Stomach (tissue), 9 donors: ENCODE measurements around the gene TBC1D16. TPM values are rescaled to one million over a fixed set of nuclear protein-coding genes. Genes with fewer than 3 reads are reported as not detected.

Source experiments
- DNase-seq, 2 donors: peaks; one replicate each; pipeline versions ENCODE4 v3.0.0 to v3.0.0-alpha.2; 2013 to 2019
- H3K27ac ChIP-seq, 5 donors: fragments of 200-600 bp in 4 of 5; sonication (generic) in 4 of 5; one replicate each; pipeline ENCODE4 v1.5.1; 2013 to 2019; ENCODE audit warnings: mild to moderate bottlenecking in 1 of 5, moderate library complexity in 1 of 5
- H3K27me3 ChIP-seq, 3 donors: fragments of 200-600 bp; sonication (generic); one replicate each; pipeline ENCODE4 v1.5.1; 2017 to 2019; ENCODE audit warnings: mixed run types in 1 of 3
- H3K36me3 ChIP-seq, 4 donors: fragments of 200-600 bp; sonication (generic); 1 replicate in 3 of 4; 2 replicates in 1 of 4; pipeline ENCODE4 v1.5.1; 2016 to 2019
- H3K4me1 ChIP-seq, 4 donors: fragments of 200-600 bp; sonication (generic); one replicate each; pipeline ENCODE4 v1.5.1; 2016 to 2019
- H3K4me3 ChIP-seq, 4 donors: fragments of 200-600 bp; sonication (generic) in 3 of 4; one replicate each; pipeline ENCODE4 v1.5.1; 2016 to 2019; ENCODE audit warnings: mild to moderate bottlenecking in 1 of 4
- H3K9me3 ChIP-seq, 4 donors: fragments of 200-600 bp; sonication (generic); one replicate each; pipeline ENCODE4 v1.5.1; 2016 to 2019
- EP300 ChIP-seq: sonication (generic); formaldehyde crosslinking; IDR thresholded peaks from one replicate; pipeline ENCODE4 v1.6.1; 2017; ENCODE audit warnings: antibody characterized with exemption
- POLR2A ChIP-seq, 4 donors: fragments of 450-650 bp; IDR thresholded peaks; one replicate each; pipeline ENCODE4 v1.6.1; 2016; ENCODE audit warnings: antibody characterized with exemption in 4 of 4, control low read depth in 2 of 4, mild to moderate bottlenecking in 1 of 4, moderate library complexity in 1 of 4
- POLR2AphosphoS5 ChIP-seq, 3 donors: sonication (generic); formaldehyde crosslinking; IDR thresholded peaks; one replicate each; pipeline ENCODE4 v1.6.1; 2016; ENCODE audit warnings: antibody characterized with exemption in 3 of 3
- WGBS, 5 donors: extraction: QIAGEN DNeasy Blood & Tissue Kit in 3 of 5; methylation state at CpG; one replicate each; pipeline versions ENCODE4 v1.1.5 to v1.1.7; 2013 to 2018; 5-methylcytosine and 5-hydroxymethylcytosine counted together
- intact Hi-C: fragments of 100-400 bp; cut with DNase I; formaldehyde crosslinking; loops from one replicate; pipeline ENCODE4 v1.15.1; 2023; ENCODE audit warnings: low total_unique reads
- polyA plus RNA-seq, 3 donors: library from polyadenylated mRNA; stranded (reverse); fragments of 200-250 nt; gene quantifications; one replicate each; pipeline ENCODE4 v1.2.3, GENCODE V29; 2013
- total RNA-seq, 5 donors: library from RNA; depleted of rRNA; stranded (reverse); fragments of >200 nt; gene quantifications; one replicate each; pipeline versions ENCODE4 v1.1.0 to v1.2.3, GENCODE V29; 2014 to 2016
- TF ChIP-seq, protein P1 (sequence below), 7 experiments: fragments of 450-650 bp in 4 of 7; fragments of 200-600 bp in 3 of 7; sonication (generic) in 3 of 7; IDR thresholded peaks; one replicate each; pipeline ENCODE4 v1.5.1; 2016 to 2019; ENCODE audit warnings: antibody characterized with exemption in 7 of 7, control low read depth in 2 of 7, mild to moderate bottlenecking in 1 of 7
- donor health status: healthy with polysubstance abuse.
- donor health status: Bipolar disorder and iron deficiency.
- donor health status: healthy.

TBC1D16 gene
- total and polyA plus RNA-seq, 8 donors, result 3.0 to 22.2 (median 16.8) TPM

DNA sequence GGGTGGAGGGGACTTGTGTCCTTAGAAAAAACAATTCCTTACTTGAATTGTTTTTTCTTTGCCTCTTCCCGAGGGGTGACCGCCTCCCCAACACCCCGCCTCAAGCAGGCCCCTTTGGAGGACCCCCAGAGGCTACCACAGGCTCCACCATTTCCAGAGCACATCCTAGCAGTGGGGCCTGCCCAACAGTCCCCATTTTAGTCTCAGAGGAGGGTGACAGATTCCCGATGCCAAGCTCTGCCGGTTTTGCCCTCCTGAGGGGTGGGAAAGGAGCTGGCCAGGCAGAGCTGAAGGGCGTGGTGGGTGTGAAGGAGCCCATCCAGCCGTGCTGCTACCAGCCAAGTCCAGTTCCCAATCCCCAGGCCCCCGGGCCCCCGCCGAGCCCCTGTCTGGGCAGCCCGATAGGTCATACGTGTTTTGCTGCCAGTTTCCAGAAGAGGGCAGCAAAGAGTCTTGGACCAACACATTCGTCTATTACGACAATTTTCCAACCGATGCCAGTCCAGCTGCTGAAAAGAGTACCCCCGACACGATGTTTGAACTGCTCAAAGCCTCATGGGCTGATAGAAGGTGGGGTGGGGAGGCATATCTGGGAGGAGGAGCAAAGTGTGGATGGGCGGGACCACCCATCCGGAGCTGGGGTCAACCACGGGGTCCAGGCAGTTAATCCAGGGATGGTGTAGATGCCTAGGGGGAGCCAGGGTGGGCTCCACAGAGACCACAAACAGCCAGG is 46.9 kb upstream of the TBC1D16 start:
- H3K9me3 ChIP-seq, result no peaks in the 10 kb centered on the region
- peak overlapping the region in 2 of 4 donors; percentile 5 to 7 for H3K4me3 ChIP-seq
- WGBS, 5 donors, result 25 to 38% (median 28%) methylated on average over 15 to 20 of the region's 20 CpGs

DNA sequence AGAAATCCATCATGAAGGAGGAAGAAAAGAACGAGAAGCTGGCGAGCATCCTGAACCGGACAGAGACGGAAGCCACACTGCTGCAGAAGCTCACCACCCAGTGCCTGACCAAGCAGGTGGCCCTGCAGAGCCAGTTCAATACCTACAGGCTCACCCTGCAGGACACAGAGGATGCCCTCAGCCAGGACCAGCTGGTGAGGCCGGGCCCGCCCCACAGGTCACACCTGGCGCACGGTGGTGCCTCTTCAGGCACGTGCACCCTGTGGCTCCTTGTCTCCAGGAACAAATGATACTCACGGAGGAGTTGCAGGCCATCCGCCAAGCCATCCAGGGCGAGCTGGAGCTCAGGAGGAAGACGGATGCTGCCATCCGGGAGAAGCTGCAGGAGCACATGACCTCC is 45.9 kb upstream of the TBC1D16 start:
- TF ChIP-seq, protein P1, sequence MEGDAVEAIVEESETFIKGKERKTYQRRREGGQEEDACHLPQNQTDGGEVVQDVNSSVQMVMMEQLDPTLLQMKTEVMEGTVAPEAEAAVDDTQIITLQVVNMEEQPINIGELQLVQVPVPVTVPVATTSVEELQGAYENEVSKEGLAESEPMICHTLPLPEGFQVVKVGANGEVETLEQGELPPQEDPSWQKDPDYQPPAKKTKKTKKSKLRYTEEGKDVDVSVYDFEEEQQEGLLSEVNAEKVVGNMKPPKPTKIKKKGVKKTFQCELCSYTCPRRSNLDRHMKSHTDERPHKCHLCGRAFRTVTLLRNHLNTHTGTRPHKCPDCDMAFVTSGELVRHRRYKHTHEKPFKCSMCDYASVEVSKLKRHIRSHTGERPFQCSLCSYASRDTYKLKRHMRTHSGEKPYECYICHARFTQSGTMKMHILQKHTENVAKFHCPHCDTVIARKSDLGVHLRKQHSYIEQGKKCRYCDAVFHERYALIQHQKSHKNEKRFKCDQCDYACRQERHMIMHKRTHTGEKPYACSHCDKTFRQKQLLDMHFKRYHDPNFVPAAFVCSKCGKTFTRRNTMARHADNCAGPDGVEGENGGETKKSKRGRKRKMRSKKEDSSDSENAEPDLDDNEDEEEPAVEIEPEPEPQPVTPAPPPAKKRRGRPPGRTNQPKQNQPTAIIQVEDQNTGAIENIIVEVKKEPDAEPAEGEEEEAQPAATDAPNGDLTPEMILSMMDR (IDR thresholded peaks at IDR 0.05), result no peak
- TF ChIP-seq POLR2AphosphoS5 (IDR thresholded peaks at IDR 0.05), result no peak
- TF ChIP-seq EP300, result no peak
- TF ChIP-seq POLR2A (IDR thresholded peaks at IDR 0.05), result no peak
- peaks cover 0 to 4% (median 0%) of the 10 kb centered on the region in 4 donors for H3K36me3 ChIP-seq
- intact Hi-C loops, result no loop called here
- WGBS, 5 donors, result 84 to 96% (median 89%) methylated on average over 4 to 14 of the region's 14 CpGs
- no peak overlapping the region for H3K4me3 ChIP-seq
- no peak overlapping the region for H3K27ac ChIP-seq
- DNase-seq, result no peak
- H3K4me1 ChIP-seq, result peaks cover 0 to 10% (median 8%) of the 10 kb centered on the region in 4 donors
- no peaks in the 10 kb centered on the region for H3K27me3 ChIP-seq
- H3K9me3 ChIP-seq, result no peaks in the 10 kb centered on the region

More for the DNA sequence above, 46.9 kb upstream of the TBC1D16 start:
- peak; percentile 70 to 90 for DNase-seq
- TF ChIP-seq EP300, result no peak
- TF ChIP-seq, protein P1 (IDR thresholded peaks at IDR 0.05), result peak in 4 of 7 experiments; percentile 58 to 77 (median 70)
- H3K27me3 ChIP-seq, result no peaks in the 10 kb centered on the region
- peak overlapping the region in 1 of 5 donors; percentile 54 for H3K27ac ChIP-seq
- H3K36me3 ChIP-seq, result peaks cover 0 to 4% (median 0%) of the 10 kb centered on the region in 4 donors
- intact Hi-C loops, result no loop called here
- H3K4me1 ChIP-seq, result peaks cover 0 to 10% (median 8%) of the 10 kb centered on the region in 4 donors

DNA sequence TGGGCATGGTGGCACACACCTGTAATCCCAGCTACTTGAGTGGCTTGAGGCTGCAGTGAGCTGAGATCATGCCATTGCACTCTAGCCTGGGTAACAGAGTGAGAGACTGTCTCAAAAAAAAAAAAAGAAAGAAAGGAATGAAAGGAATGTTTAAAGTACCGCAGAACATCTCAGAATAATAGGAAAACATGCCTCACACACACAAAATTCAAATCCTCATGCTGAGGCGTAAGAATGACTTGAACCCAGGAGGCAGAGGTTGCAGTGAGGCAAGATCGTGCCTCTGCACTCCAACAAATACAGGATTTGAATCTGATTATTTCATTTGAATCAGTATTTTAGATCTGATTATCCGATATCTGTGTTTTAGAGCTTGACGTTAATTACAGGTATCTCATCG is 44.4 kb upstream of the TBC1D16 start:
- Histone ChIP-seq H3K4me1 (peaks cover 0 to 10% (median 8%) of the 10 kb centered on the region in 4 donors), H3K4me3 (no peak overlapping the region), H3K9me3 (no peaks in the 10 kb centered on the region), H3K36me3 (peaks cover 0 to 4% (median 0%) of the 10 kb centered on the region in 4 donors), H3K27ac (no peak overlapping the region), H3K27me3 (no peaks in the 10 kb centered on the region)
- no peak for DNase-seq
- 86 to 92% (median 89%) methylated on average over 6 of the region's 6 CpGs for WGBS, 5 donors
- TF ChIP-seq POLR2A (IDR thresholded peaks at IDR 0.05), result no peak
- TF ChIP-seq EP300, result no peak
- TF ChIP-seq POLR2AphosphoS5 (IDR thresholded peaks at IDR 0.05), result no peak
- TF ChIP-seq, protein P1 (IDR thresholded peaks at IDR 0.05), result no peak
- intact Hi-C loops, result no loop called here

DNA sequence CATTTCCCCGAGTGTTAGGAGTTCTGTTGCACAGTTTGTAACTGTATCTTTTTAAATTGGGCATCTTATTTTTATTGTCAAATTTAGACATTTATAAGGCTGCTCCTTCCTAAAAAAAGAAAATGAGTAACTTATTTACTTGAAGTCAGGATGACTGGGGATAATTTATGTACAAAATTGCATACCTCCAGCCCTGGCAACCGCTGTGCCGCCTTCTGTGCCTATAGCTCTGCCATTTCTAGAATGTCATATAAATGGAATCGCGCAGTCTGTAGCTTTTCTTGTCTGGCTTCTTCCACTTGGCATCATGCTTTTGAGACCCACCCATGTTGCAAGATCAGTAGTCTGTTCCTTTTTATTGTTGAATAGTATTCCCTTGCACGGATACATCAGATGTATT is 36.7 kb upstream of the TBC1D16 start:
- WGBS, 5 donors, result 88 to 96% (median 93%) methylated on average over 6 of the region's 6 CpGs
- no peak for DNase-seq
- Histone ChIP-seq H3K4me1 (peaks cover 37 to 43% (median 39%) of the 10 kb centered on the region in 4 donors), H3K9me3 (no peaks in the 10 kb centered on the region), H3K27me3 (no peaks in the 10 kb centered on the region), H3K27ac (peak overlapping the region in 1 of 5 donors; percentile 92), H3K36me3 (no peaks in the 10 kb centered on the region), H3K4me3 (no peak overlapping the region)
- intact Hi-C loops, result no loop called here
- TF ChIP-seq, protein P1 (IDR thresholded peaks at IDR 0.05), result no peak
- TF ChIP-seq EP300 (no peak), POLR2A (IDR thresholded peaks at IDR 0.05) (no peak), POLR2AphosphoS5 (IDR thresholded peaks at IDR 0.05) (no peak)
